GDM1 (cell line): Measurements from ENCODE around the gene SPATS2L.
A peak's percentile ranks its signal among the peaks of the same experiment; 100 is the strongest.

Source experiments
- DNase-seq: peaks from one replicate; lab custom pipeline; 2025; lab: John Stamatoyannopoulos, UW

The SPATS2L gene

DNA sequence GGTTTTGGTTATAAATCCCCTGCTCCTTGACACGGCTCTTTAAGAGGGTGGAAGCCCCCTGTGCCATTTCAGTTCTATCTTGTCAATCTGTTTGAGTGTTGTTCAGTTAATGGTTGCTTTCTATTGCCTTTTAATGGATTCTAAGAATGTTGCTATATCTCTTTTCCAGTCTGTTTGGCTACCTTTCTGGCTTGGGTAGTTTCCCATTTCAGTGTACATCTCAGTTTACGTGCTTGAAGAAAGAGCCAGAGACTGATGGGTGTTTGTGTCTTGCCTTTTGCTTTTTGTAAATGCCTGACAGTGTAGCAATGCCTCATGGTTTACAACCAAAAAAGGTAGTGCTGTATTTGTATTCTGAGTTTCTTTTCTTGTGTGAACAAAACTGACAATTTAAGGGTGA, 45.3 kb downstream of the SPATS2L start:
- no peak for DNase-seq

DNA sequence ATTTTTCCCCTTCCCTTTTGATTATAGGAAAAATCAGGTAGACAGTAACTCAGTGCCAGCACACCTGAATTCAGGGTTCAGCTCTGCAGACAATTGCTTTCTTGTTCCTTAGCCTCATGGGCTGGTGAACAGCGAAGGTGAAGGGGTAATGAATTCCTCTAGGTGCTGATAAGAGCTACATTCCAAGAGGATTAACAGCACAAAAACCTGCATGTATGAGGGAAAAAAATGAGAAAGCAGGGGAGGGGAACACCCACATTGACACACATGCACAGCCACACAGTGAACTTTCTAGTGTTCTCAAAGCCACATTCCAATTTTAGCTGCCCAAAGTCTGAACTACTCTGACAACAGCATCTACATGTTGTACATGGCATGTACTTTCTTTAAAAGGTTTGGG, 46.1 kb downstream of the SPATS2L start:
- DNase-seq, result no peak

DNA sequence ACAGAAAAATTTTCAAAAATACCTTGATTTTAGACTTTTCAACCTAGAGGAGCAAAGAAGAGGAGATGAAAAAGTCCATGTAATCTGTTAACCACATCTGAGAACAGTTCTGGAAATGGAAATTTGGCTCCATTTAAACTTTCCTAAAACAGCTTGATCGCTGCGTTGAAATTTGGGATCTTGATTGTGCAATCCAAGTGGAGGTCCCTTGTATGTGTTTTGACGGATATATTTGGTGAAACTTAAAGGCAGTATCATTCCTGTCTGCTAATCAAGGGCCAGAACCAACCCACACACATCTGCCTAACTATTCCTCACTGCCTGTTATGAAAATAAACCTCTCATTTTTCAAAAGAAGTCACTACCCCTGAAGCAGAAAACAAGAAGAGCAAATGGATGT, 46.6 kb downstream of the SPATS2L start:
- no peak for DNase-seq

DNA sequence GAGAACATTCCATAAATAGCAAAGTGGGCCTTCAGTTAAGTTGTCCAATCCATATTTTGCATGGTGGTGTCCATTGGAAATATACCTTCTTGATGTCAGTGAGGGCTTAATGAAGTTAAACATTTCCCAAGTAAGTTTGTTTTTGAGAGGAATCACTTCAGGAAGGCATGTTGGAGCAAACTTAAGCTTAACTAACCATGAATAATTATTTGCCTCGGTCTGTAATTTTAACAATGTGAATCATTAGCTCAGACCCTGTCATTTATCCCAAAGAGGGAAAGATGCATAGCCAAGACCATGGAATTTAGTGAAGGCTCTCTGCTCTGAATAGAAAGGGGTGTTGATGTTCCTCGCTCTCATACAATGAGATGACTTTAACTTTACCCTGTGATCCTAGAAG, 47.4 kb downstream of the SPATS2L start:
- no peak for DNase-seq

- no peak for DNase-seq
These were observed 48.6 kb downstream of the SPATS2L start for GRCh38 chr2:200354833-200355751.

DNA sequence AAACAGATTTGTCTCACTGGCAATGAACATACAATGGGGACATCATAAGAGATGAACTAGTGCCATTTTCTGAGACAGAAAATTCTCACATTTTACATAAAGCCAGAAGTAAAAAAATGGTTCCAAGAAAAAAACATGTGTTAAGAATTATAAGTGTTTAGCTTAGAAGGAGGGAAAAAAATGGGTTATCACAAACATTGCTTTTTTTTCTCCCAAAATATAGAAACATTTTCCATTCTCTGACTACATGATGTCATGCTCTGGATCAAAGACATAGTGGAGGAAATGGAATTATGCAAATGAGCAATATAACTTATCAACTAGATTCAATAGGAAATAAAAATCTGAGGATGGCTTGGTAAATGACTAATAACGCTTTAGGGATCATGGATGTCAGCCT, 49.8 kb downstream of the SPATS2L start:
- DNase-seq, result no peak

DNA sequence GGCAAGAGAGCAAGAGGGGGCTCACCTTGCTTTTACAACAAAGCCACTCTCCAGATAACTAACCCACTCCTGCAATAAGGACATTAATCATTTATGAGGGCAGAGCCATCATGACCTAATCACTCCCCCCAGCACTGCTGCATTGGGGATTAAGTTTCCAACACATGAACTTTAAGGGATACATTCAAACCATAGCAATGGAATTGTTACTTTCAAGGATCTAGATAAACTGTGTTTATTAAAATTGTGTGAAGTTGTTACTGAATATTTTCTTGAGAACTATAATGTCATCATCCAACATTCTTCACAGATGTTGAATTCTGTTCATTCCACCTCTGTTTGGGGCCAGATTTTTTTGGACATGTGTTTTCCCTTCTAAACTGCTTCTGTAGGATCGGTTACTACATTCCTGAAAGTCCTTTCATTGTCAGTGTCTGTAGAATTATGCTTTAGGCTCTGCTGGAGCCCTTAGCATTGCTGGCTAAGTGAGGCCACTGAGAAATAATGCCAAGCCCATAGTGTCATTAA, 50.4 kb downstream of the SPATS2L start:
- no peak for DNase-seq

DNA sequence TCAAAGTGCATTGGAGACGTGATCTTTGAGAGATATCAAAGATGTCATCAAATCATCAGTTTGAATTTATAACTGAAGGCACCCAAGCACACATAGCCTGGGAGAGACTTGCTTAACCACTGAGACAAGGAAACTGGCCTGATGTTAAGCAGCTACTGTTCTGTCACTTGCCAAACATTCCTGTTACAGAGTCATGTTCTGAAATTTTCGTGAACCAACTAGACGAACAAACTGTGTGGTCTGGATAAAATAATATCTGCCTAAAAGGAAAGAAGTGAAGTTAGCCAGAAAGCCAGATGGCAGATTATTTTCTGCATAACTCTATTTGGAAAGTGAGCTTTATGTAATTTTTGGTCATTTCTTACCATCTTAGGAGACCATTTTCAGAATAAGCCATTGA, 51.4 kb downstream of the SPATS2L start:
- DNase-seq, result no peak

GRCh38 chr2:200359552-200359951, 53.1 kb downstream of the SPATS2L start:
- no peak for DNase-seq

GRCh38 chr2:200360364-200360763, 53.9 kb downstream of the SPATS2L start:
- DNase-seq, result no peak

GRCh38 chr2:200362202-200362917, 55.9 kb downstream of the SPATS2L start:
- DNase-seq, result no peak

- no peak for DNase-seq
These were observed 56.8 kb downstream of the SPATS2L start for GRCh38 chr2:200363279-200363678.

DNA sequence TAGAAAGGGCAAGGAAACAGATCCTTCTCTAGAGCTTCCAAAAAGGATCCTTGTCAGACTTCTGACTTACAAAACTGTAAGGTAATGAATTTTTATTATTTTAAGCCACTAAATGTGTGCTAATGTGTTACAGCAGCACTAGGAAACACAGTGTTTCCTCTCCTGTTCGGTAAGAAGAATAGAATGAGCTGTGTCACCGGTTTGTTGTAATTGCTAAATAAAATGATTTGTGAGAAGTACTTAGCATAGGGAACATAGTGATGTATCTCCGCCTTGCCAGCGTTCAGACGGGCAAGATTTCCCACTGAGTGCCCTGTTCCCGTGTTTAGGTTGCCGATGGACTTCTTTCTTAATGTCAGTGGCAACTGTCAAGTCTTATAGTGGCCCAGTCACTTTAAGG, 57.6 kb downstream of the SPATS2L start:
- DNase-seq, result no peak

DNA sequence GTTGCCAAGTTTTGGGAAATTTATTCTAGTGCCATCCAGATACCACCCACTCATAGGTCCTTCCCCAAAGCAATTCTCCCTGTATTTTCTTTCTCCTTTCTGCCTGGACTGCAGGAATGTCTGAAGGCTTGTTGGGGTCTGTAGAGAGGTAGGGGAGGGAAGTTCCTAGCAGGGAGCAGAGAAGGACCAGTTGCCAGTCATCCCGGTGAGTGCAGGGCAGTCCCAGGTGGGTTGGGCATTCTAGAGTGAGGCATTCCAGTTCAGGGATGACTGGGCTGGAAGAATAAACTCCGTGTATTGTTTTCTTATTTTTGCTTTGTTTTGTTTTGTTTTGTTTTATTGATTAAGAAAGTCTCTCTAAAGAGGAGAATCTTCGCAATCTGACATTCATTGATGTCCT, 58.1 kb downstream of the SPATS2L start:
- no peak for DNase-seq

DNA sequence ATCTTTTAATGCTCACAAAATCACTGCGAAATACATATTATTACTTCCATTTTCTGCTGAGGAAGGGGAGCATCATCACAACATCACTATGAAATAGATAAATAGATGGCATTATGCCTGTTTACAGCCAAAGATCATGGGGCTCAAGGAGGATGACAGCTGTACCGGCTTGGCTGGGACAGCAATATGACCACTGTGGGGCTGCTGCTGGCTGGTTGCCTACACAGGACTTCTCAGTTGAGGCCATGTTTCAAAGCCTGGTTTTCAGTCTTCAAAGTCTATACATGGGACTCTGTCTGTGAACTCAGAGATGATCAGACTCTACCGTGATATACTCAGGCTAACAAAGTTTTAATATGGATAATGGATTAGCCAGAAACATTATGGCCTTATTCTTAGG, 58.7 kb downstream of the SPATS2L start:
- no peak for DNase-seq

DNA sequence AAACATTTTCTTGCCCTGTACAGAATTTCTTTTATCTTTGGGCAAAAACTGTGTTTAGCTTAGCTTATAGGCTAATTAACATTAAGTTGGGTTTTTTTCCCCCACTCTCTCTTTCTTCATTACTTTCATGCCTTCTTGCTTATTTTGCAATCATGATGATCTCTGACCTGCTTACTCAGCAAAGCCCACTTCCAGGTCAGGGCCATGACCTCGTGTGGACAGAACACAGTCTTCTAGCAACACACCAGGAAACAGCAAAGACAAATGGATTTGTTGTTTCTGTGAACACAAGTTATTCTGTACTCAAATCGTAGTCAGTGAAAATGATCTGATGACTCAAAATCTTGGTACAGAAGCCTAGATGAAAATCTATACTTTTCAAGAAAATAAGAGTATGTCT, 60.7 kb downstream of the SPATS2L start:
- DNase-seq, result no peak

GRCh38 chr2:200369886-200370285, 63.4 kb downstream of the SPATS2L start:
- DNase-seq, result no peak

DNA sequence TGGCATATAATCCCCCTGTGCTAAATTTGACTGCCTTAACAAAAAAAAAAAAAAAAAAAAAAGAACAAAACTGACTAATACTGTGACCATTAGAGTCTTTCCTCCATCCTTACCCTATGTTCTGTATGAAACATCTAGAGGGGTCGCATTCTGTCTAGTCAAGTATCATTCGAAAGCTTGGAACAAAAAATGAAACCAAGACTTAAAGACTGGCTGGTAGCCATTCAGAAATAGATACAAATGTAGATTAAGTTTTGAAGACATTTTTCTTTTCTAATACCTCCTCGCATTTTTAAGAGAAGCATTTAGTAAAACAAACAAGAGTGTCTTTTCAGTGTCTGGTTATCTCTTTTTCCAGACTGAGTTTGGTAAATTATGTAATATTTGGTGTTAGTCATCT, 66.7 kb downstream of the SPATS2L start:
- no peak for DNase-seq

- DNase-seq, result no peak
These were observed 67.5 kb downstream of the SPATS2L start for GRCh38 chr2:200373973-200374416.

DNA sequence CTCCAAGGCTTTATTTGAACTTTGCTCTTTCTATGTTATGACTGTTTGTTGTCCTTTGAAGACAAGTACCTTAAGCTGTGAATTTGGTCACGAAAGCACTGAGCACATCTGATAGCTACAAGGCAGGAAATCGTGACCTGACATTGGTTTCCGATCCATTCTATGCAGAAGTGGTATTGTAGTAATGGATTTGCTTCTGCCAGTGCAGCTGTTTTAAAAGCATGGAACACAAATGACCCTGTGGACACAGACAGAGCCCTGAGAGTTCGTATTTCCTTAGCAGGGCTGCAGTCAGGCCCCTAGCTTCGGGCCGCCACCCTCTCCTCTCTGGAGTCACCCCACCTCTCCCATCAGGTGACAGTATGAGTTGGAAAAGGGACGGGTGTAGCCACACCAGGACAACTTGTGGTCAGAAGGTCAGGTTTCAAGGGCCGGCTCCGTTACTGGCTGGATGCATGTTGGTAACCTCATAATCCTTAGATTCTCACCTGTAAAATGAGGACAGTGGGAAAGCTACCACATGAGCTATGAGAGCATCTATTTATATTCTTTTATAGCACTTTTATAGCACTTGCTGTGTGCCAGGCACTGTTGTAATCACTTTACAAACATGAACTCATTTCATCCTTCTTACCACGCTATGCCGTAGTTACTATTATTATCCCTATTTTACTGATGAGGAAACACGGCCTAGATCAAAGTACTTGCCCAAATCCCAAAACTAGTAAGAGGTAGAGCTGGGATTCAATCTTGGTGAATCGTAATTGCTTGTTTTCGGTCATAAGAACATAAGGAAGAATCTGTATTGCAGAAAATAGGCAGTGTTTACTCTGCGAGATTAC, 70.2 kb downstream of the SPATS2L start:
- DNase-seq, result peak; percentile 24

- no peak for DNase-seq
These were observed 71.2 kb downstream of the SPATS2L start for GRCh38 chr2:200377355-200378336.
